GM19035 (cell line): ENCODE data around the gene LHFPL6.

ENCODE experiments used
- ATAC-seq: cut with Tn5 transposase; IDR thresholded peaks from one replicate; pipeline ENCODE4 v1.9.1; 2021; ENCODE audit not compliant: unreplicated experiment

LHFPL6 gene

GRCh38 chr13:39318161-39318560 is 284.8 kb downstream of the LHFPL6 start:
- ATAC-seq, result no peak

- ATAC-seq, result no peak
These were observed 285.7 kb downstream of the LHFPL6 start for GRCh38 chr13:39317291-39317690.

GRCh38 chr13:39315796-39316195 is 287.2 kb downstream of the LHFPL6 start:
- ATAC-seq, result no peak

GRCh38 chr13:39313721-39314120 is 289.3 kb downstream of the LHFPL6 start:
- no peak for ATAC-seq

DNA sequence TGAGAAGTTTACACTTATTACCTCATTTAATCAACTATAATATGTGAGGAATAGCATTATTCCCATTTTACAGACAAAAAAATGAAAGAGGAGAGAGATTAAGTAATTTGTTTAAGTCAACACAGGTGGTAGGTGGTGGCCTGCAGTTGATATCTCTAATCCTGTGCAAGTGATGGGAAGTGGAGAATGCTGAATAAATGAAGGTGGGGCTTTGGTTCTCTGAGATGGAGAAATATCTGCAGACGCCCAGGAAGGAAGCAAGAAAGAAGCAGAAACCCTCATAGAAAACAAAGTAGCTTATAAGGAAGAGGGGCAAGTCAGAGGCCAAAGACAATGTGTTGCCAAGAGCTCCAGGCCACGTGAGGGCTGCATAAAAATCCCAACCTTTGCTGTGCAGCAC is 290.4 kb downstream of the LHFPL6 start:
- ATAC-seq, result no peak

GRCh38 chr13:39311619-39312018 is 291.4 kb downstream of the LHFPL6 start:
- ATAC-seq, result no peak

DNA sequence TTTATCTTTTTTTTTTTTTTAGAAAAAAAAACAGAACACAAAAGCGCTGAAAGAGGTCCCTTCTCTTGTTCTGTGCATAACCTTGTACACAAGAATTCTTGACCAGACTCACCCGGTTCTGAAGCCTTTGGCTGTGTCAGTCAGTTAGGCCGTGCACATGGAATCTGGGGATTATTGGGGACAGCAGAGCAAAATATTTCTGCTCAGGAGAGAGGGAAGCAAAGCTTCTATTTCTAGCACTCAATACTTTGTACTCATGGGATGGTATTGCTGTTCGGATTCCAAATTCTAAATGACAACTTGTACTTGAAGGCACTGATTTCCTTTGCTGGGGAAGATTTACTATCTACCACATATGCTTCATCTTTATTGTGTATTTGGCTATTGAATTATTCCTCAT is 292.0 kb downstream of the LHFPL6 start:
- ATAC-seq, result no peak

- ATAC-seq, result peak; percentile 94
These were observed 296.1 kb downstream of the LHFPL6 start for GRCh38 chr13:39306639-39307589.

GRCh38 chr13:39302820-39303219 is 300.2 kb downstream of the LHFPL6 start:
- ATAC-seq, result no peak

GRCh38 chr13:39298951-39299350 is 304.0 kb downstream of the LHFPL6 start:
- ATAC-seq, result no peak

DNA sequence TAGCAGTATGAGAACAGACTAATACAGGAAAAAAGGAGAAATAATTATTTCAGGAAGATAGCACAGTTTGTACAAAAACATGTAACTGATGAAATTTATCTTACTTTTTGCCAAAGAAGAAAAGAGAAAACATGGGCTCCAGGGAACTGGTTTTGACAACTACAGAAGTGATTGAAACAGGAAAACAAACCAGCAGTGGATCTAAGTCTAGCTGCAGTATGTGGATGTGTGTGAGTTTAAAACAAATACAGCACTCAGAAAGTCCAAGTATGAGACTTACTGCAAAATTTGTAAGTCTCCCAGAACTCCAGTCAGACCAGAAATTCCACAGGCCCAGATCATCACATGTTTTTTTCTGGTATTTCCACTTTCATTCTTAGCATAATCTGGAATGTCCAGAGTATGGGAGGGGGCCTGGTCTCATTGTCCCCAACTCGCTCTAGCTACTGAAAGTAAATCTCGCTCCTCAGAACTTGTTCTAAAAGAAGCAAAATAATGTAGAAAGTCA is 305.3 kb downstream of the LHFPL6 start:
- ATAC-seq, result no peak

- no peak for ATAC-seq
These were observed 306.0 kb downstream of the LHFPL6 start for GRCh38 chr13:39297023-39297422.

- no peak for ATAC-seq
These were observed 306.8 kb downstream of the LHFPL6 start for GRCh38 chr13:39296193-39296592.
